ENCODE measurements around the gene B3GNT5. TPM values are rescaled to one million over a fixed set of nuclear protein-coding genes. Genes with fewer than 3 reads are reported as not detected.

B3GNT5 gene
- total and polyA plus RNA-seq, 10 of the 15 experiments (the other 5 are each of a cell fraction or from before 2014, with no cell fraction given), result 0.24 to 1.1 (median 0.48) TPM

DNA sequence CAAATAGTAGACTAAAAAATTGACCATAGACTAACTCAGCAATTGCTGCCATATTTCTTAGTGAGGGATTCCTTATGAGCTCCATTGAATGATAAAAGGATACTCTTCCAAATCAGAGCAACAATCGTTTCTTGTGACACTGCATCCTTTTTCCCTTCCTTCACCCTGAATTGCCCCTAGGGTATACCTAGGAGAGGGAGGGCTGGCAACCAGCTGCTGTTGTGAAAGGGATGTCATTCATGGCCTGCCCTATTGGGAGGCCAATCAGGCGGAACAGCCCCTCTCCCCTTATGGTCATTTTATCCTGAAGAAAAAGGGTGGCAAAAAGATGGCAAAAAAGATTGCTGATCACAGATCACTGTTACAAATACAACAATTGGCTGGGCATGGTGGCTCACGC is 26.3 kb downstream of the B3GNT5 start:
- POLR2A ChIA-PET, result interaction anchor here (0.9 kb wide), 1 partner anchor 89 kb away, joined by 4 read pairs; no protein-coding TSS in a partner anchor
- H2AFZ ChIP-seq (ENCODE audit: control insufficient read depth, low read depth, low read length), result no peak overlapping the region
- in situ Hi-C loops (cut with MboI) (no loop called here), intact Hi-C loops (cut with micrococcal nuclease; ENCODE audit: unreplicated experiment) (no loop called here)
- no peak overlapping the region for H3K4me3 ChIP-seq
- FAIRE-seq (no peak), ATAC-seq (no peak), DNase-seq (ENCODE audit: low read depth, low spot score) (no peak)
- no peaks in the 10 kb centered on the region for H4K20me1 ChIP-seq (ENCODE audit: control insufficient read depth, insufficient read depth)
- H3K79me2 ChIP-seq (ENCODE audit: control insufficient read depth, insufficient read depth, low read length), result no peaks in the 10 kb centered on the region
- RAD21 ChIA-PET (ENCODE audit: unreplicated experiment), result no interaction called here
- no TSS peak for BruUV-seq (replicated peaks)
- CTCF ChIA-PET, result interaction anchor here (0.6 to 1.2 kb wide), 3 partner anchors 17 to 805 kb away, joined by 3 read pairs; no protein-coding TSS in a partner anchor
- no peaks in the 10 kb centered on the region for H3K36me3 ChIP-seq (ENCODE audit: control insufficient read depth in 2 of 2, insufficient read depth in 2 of 2, low read length in 1 of 2)
- TF ChIP-seq NFXL1 (IDR thresholded peaks at IDR 0.05; ENCODE audit: borderline replicate concordance), result no peak
- no peak for TF ChIP-seq POLR2AphosphoS5 (IDR thresholded peaks at IDR 0.05; ENCODE audit: low read length)
- no peak for TF ChIP-seq EED (IDR thresholded peaks at IDR 0.05; ENCODE audit: low read depth)
- no peak for TF ChIP-seq YBX1 (IDR thresholded peaks at IDR 0.05)
- SMC1A ChIA-PET (ENCODE audit: uncharacterized antibody, unreplicated experiment), result interaction anchor here (0.6 to 1.2 kb wide), 3 partner anchors 18 to 616 kb away, joined by 3 read pairs; no protein-coding TSS in a partner anchor
- H3K9ac ChIP-seq (ENCODE audit: control insufficient read depth, insufficient read depth, low read length), result no peak overlapping the region
- WGBS (ENCODE audit: insufficient coverage, insufficient replicate concordance, low lambda C conversion rate, missing lambda C conversion rate), result 62% methylated on average over 3 of the region's 3 CpGs
- H3K4me2 ChIP-seq (ENCODE audit: control insufficient read depth, insufficient read depth), result no peak overlapping the region
- no peaks in the 10 kb centered on the region for H3K9me3 ChIP-seq (replicated peaks; ENCODE audit: control insufficient read depth, insufficient read depth, low read length)
- H3K27me3 ChIP-seq (replicated peaks in 1 of 2; ENCODE audit: control insufficient read depth in 2 of 2, insufficient read depth in 2 of 2, low read length in 1 of 2), result no peaks in the 10 kb centered on the region
- H3K27ac ChIP-seq (ENCODE audit: control insufficient read depth, insufficient read depth), result no peak overlapping the region
- H3K4me1 ChIP-seq (ENCODE audit: control insufficient read depth, insufficient read depth, low read length), result no peaks in the 10 kb centered on the region

DNA sequence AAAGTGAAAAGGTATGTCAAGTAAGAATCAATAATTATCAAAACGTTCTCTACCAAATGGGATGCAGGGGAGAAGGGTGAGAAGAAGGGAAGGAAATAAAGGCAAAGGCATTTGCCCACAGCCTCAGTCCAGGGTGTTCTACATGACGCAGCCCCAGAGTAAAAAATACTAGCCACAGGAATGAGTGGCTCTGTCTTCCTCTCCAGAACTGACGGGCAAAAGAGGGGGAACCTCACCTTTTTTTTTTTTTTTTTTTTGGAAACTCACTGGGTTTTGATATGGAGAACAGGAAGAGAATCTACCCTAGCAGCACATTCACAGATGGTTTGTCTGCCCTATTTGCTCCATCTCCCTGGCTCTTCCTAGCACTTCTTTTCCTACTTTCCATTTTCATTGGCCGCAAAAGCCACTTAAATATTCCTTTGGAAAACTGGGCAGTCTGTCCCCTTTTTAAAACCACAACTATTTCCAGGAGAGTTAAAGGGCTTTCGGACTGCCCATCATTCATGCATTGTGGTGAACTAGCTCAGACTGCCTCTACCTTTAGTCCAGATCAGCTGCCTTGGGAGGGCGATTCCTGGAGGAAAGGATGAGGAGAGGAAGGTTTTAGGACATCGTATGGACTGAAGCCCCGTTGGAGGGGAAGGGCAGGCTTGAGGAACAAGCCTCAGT is 28.2 kb downstream of the B3GNT5 start:
- H3K79me2 ChIP-seq (ENCODE audit: control insufficient read depth, insufficient read depth, low read length), result no peaks in the 10 kb centered on the region
- H3K9ac ChIP-seq (ENCODE audit: control insufficient read depth, insufficient read depth, low read length), result no peak overlapping the region
- no peak overlapping the region for H2AFZ ChIP-seq (ENCODE audit: control insufficient read depth, low read depth, low read length)
- in situ Hi-C loops (cut with MboI) (no loop called here), intact Hi-C loops (cut with micrococcal nuclease; ENCODE audit: unreplicated experiment) (no loop called here)
- peaks cover 5% of the 10 kb centered on the region for H3K4me1 ChIP-seq (ENCODE audit: control insufficient read depth, insufficient read depth, low read length)
- CTCF ChIA-PET, result interaction anchor here (1.1 to 1.6 kb wide), 4 partner anchors 9 to 96 kb away, joined by 3 to 5 read pairs (median 4); no protein-coding TSS in a partner anchor
- 43% methylated on average over 8 of the region's 8 CpGs for WGBS (ENCODE audit: insufficient coverage, insufficient replicate concordance, low lambda C conversion rate, missing lambda C conversion rate)
- POLR2A ChIA-PET, result interaction anchor here (0.7 kb wide), 1 partner anchor 82 kb away, joined by 3 read pairs; no protein-coding TSS in a partner anchor
- ATAC-seq (no peak), FAIRE-seq (no peak), DNase-seq (ENCODE audit: low read depth, low spot score) (no peak)
- no peak overlapping the region for H3K4me2 ChIP-seq (ENCODE audit: control insufficient read depth, insufficient read depth)
- H4K20me1 ChIP-seq (ENCODE audit: control insufficient read depth, insufficient read depth), result no peaks in the 10 kb centered on the region
- no peak overlapping the region for H3K4me3 ChIP-seq
- no TSS peak for BruUV-seq (replicated peaks)
- H3K36me3 ChIP-seq (ENCODE audit: control insufficient read depth in 2 of 2, insufficient read depth in 2 of 2, low read length in 1 of 2), result no peaks in the 10 kb centered on the region
- H3K27me3 ChIP-seq (replicated peaks in 1 of 2; ENCODE audit: control insufficient read depth in 2 of 2, insufficient read depth in 2 of 2, low read length in 1 of 2), result no peaks in the 10 kb centered on the region
- H3K9me3 ChIP-seq (replicated peaks; ENCODE audit: control insufficient read depth, insufficient read depth, low read length), result no peaks in the 10 kb centered on the region
- SMC1A ChIA-PET (ENCODE audit: uncharacterized antibody, unreplicated experiment), result interaction anchor here (1.2 kb wide), 2 partner anchors 9 to 68 kb away, joined by 3 to 4 read pairs; no protein-coding TSS in a partner anchor
- RAD21 ChIA-PET (ENCODE audit: unreplicated experiment), result interaction anchor here (1.2 kb wide), 1 partner anchor 10 kb away, joined by 6 read pairs; no protein-coding TSS in a partner anchor
- H3K27ac ChIP-seq (ENCODE audit: control insufficient read depth, insufficient read depth), result no peak overlapping the region
- TF ChIP-seq EGR1 (IDR thresholded peaks at IDR 0.05; ENCODE audit: borderline replicate concordance in 1 of 2, low read depth in 2 of 2, low read length in 2 of 2) (no peak), YY1 (IDR thresholded peaks at IDR 0.05; ENCODE audit: low read depth, low read length) (no peak), BACH1 (IDR thresholded peaks at IDR 0.05; ENCODE audit: borderline replicate concordance) (no peak), CBX5 (IDR thresholded peaks at IDR 0.05; ENCODE audit: low read depth) (no peak), FOS (IDR thresholded peaks at IDR 0.05; ENCODE audit: borderline replicate concordance, extremely low read depth, insufficient read length) (no peak)
- TF ChIP-seq, protein P1, sequence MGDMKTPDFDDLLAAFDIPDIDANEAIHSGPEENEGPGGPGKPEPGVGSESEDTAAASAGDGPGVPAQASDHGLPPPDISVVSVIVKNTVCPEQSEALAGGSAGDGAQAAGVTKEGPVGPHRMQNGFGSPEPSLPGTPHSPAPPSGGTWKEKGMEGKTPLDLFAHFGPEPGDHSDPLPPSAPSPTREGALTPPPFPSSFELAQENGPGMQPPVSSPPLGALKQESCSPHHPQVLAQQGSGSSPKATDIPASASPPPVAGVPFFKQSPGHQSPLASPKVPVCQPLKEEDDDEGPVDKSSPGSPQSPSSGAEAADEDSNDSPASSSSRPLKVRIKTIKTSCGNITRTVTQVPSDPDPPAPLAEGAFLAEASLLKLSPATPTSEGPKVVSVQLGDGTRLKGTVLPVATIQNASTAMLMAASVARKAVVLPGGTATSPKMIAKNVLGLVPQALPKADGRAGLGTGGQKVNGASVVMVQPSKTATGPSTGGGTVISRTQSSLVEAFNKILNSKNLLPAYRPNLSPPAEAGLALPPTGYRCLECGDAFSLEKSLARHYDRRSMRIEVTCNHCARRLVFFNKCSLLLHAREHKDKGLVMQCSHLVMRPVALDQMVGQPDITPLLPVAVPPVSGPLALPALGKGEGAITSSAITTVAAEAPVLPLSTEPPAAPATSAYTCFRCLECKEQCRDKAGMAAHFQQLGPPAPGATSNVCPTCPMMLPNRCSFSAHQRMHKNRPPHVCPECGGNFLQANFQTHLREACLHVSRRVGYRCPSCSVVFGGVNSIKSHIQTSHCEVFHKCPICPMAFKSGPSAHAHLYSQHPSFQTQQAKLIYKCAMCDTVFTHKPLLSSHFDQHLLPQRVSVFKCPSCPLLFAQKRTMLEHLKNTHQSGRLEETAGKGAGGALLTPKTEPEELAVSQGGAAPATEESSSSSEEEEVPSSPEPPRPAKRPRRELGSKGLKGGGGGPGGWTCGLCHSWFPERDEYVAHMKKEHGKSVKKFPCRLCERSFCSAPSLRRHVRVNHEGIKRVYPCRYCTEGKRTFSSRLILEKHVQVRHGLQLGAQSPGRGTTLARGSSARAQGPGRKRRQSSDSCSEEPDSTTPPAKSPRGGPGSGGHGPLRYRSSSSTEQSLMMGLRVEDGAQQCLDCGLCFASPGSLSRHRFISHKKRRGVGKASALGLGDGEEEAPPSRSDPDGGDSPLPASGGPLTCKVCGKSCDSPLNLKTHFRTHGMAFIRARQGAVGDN (IDR thresholded peaks at IDR 0.05), result no peak
